Uterus (tissue), 4 donors: ENCODE results near the gene NTN5. TPM values are rescaled to one million over a fixed set of nuclear protein-coding genes. Genes with fewer than 3 reads are reported as not detected.

Source experiments
- DNase-seq, 2 donors: peaks; one replicate each; pipeline ENCODE4 v3.0.0-alpha.2; 2019 to 2020
- H3K27ac ChIP-seq, 2 donors: fragments of 200-600 bp; sonication (generic); 1 replicate in 1 of 2; 2 replicates in 1 of 2; pipeline ENCODE4 v1.5.1; 2016 to 2018
- H3K27me3 ChIP-seq, 2 donors: fragments of 200-600 bp; sonication (generic); one replicate each; pipeline ENCODE4 v1.5.1; 2018 to 2019; ENCODE audit warnings: control low read depth in 1 of 2
- H3K36me3 ChIP-seq, 2 donors: fragments of 200-600 bp; sonication (generic); one replicate each; pipeline ENCODE4 v1.5.1; 2019; ENCODE audit warnings: control low read depth in 1 of 2
- H3K4me1 ChIP-seq, 2 donors: fragments of 200-600 bp; sonication (generic); one replicate each; pipeline ENCODE4 v1.5.1; 2018 to 2019; ENCODE audit warnings: control low read depth in 1 of 2
- H3K4me3 ChIP-seq, 2 donors: fragments of 200-600 bp; sonication (generic); 1 replicate in 1 of 2; 2 replicates in 1 of 2; pipeline ENCODE4 v1.5.1; 2018 to 2019; ENCODE audit warnings: mild to moderate bottlenecking in 1 of 2
- H3K9me3 ChIP-seq, 2 donors: fragments of 200-600 bp; sonication (generic); one replicate each; pipeline ENCODE4 v1.5.1; 2019; ENCODE audit warnings: control low read depth in 1 of 2
- POLR2A ChIP-seq, 2 donors: fragments of 450-650 bp; IDR thresholded peaks; one replicate each; pipeline ENCODE4 v1.6.1; 2016; ENCODE audit warnings: antibody characterized with exemption in 2 of 2, mild to moderate bottlenecking in 1 of 2, moderate library complexity in 1 of 2
- intact Hi-C: fragments of 100-400 bp; cut with DNase I; formaldehyde crosslinking; loops from one replicate; pipeline ENCODE4 v1.15.1; 2023; ENCODE audit warnings: low total_unique reads
- total RNA-seq, 4 donors: library from RNA; depleted of rRNA in 3 of 4; stranded (reverse); fragments of >200 nt in 3 of 4; gene quantifications; one replicate each; pipeline versions ENCODE4 v1.1.0 to v1.2.4, GENCODE V29; 2014 to 2023
- TF ChIP-seq, protein P1 (sequence below), 4 experiments: fragments of 200-600 bp in 2 of 4; fragments of 450-650 bp in 2 of 4; sonication (generic) in 2 of 4; IDR thresholded peaks; one replicate each; pipeline ENCODE4 v1.5.1; 2016 to 2019; ENCODE audit warnings: antibody characterized with exemption in 4 of 4, mild to moderate bottlenecking in 2 of 4, moderate library complexity in 1 of 4
- donor health status: DM: yes; HTN: yes; CAD: no.

NTN5 gene
- total RNA-seq, 4 donors from 2014 or later = 1.1 to 4.1 TPM; not detected in 2

- H3K9me3 ChIP-seq = no peaks in the 10 kb centered on the region
- H3K27ac ChIP-seq = peak overlapping the region; percentile 96 to 99
- peak overlapping the region; percentile 49 to 54 for H3K4me3 ChIP-seq
- no peaks in the 10 kb centered on the region for H3K36me3 ChIP-seq
- TF ChIP-seq POLR2A (IDR thresholded peaks at IDR 0.05) = peak in 1 of 2 donors; percentile 47
- TF ChIP-seq, protein P1, sequence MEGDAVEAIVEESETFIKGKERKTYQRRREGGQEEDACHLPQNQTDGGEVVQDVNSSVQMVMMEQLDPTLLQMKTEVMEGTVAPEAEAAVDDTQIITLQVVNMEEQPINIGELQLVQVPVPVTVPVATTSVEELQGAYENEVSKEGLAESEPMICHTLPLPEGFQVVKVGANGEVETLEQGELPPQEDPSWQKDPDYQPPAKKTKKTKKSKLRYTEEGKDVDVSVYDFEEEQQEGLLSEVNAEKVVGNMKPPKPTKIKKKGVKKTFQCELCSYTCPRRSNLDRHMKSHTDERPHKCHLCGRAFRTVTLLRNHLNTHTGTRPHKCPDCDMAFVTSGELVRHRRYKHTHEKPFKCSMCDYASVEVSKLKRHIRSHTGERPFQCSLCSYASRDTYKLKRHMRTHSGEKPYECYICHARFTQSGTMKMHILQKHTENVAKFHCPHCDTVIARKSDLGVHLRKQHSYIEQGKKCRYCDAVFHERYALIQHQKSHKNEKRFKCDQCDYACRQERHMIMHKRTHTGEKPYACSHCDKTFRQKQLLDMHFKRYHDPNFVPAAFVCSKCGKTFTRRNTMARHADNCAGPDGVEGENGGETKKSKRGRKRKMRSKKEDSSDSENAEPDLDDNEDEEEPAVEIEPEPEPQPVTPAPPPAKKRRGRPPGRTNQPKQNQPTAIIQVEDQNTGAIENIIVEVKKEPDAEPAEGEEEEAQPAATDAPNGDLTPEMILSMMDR (IDR thresholded peaks at IDR 0.05) = no peak
- H3K4me1 ChIP-seq = peaks cover 5 to 18% of the 10 kb centered on the region in 2 donors
- no peaks in the 10 kb centered on the region for H3K27me3 ChIP-seq
- intact Hi-C loops = no loop called here
- peak; percentile 85 to 92 for DNase-seq
These were observed 34.6 kb downstream of the NTN5 start for GRCh38 chr19:48637948-48638830.

DNA sequence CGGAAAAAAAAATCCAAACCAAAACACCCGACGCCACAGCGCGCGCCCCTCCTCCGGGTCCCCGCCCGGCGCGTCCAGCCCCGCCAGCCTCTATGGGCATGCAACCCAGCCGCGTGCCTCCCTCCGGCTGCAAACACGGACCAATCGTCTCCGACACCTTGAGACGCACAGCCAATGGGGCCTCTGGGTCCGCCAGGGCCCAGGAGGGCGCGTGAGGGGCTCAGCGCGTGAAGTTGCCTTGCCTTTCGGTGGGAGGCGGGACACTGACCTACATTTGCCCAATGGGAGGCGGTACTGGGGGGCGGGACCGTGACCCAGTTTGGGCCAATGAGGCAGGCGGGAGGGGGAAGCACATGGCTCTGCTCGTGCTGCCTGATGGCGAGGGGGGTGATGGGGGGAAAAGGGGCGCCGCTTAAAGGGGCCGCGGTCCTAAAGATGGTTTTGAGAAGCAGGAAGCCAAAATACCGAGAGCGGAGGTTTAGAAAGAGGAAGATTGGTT, 35.3 kb downstream of the NTN5 start:
- peaks cover 5 to 18% of the 10 kb centered on the region in 2 donors for H3K4me1 ChIP-seq
- no peaks in the 10 kb centered on the region for H3K9me3 ChIP-seq
- intact Hi-C loops = no loop called here
- DNase-seq = peak; percentile 100
- H3K4me3 ChIP-seq = peak overlapping the region; percentile 49 to 54
- peak; percentile 18 to 63 for TF ChIP-seq POLR2A (IDR thresholded peaks at IDR 0.05)
- TF ChIP-seq, protein P1 (IDR thresholded peaks at IDR 0.05) = peak in 1 of 4 experiments; percentile 11
- peak overlapping the region; percentile 96 to 99 for H3K27ac ChIP-seq
- no peaks in the 10 kb centered on the region for H3K27me3 ChIP-seq
- no peaks in the 10 kb centered on the region for H3K36me3 ChIP-seq

DNA sequence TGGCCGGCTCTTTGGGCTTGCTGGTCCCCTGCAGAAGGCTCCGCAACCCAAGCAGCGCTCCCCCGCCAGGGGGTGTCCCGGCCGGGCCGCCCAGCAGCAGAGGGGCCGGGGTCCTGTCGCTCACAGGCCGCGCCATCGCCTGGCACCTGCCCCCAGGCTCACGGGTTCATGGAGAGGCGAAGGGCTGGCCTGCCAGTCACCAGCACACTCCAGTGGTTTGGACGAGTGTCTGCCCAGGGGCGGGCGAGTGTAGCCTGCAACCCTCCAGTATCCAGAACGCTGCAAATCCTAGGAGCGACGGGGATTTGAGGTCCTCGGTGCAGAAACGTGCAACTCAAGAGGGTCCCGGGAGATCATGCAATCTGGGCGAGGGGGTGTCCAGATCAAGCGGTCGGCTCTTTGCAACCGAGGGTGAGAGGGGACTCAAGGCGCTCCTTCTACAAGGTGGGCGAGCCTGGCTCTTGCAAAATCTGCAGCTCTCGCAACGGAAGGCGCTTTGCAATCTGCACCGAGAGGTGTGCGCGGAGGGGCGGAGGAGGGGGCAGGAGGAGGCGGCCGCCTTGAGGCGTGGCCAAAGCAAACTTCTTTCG, 35.9 kb downstream of the NTN5 start, which contains the start of gene DBP:
TSS of gene DBP (minus strand) at position 521 of the 590 bp plus-strand sequence. CDS start at position 136, 385 bp downstream.
- peak within 1 kb of the TSS; percentile 49 to 54 for H3K4me3 ChIP-seq
- no peaks in the 10 kb centered on the region for H3K36me3 ChIP-seq
- TF ChIP-seq, protein P1 (IDR thresholded peaks at IDR 0.05) = peak in 1 of 4 experiments; percentile 15
- TF ChIP-seq POLR2A (IDR thresholded peaks at IDR 0.05) = peak in 1 of 2 donors; percentile 42
- DNase-seq = no peak
- no peaks in the 10 kb centered on the region for H3K27me3 ChIP-seq
- H3K4me1 ChIP-seq = peaks cover 5 to 18% of the 10 kb centered on the region in 2 donors
- intact Hi-C loops = no loop called here
- H3K27ac ChIP-seq = peak within 1 kb of the TSS; percentile 96 to 99
- no peaks in the 10 kb centered on the region for H3K9me3 ChIP-seq

DNA sequence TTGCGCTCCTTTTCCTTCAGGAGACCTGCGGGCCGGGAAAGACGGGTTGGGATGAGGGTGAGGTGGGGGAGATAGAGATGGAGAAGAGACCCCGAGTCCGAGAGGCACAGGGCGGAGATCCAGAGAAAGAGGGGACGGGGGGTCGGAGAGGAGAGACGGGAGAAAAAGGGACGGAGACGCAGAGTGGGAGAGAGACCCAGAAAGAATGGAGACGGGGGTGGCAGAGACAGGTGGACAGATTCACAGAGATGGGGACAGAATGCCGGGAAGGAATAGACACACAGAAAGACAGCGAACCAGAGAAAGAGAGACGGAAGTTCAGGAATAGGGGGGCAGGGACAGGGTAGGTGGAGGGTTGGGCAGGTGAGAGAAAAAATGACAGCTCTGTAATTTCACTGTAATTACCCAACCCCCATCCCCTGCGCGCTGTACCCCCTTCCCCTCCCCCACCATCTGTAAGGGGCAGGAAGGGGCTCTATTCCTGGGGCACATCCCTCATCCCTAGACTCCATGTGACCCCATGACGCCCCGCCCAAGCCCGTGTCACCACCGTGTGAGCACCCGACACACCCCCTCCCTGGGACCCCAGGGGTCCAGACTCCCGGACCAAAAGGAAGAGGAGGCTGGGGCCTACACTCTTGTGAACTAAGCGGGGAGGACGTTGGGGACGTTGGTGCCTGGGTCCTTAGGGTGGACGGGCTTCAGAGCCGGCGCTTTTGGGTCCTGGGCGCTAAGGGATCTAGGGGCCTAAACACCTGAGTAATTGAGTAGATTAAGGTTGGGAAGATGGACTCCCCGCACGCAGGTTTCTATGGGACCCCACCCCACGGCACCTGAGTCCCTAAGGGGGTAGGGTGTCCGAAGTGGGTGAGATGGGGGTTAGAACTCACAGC, 36.6 kb downstream of the NTN5 start:
- H3K27ac ChIP-seq = peak overlapping the region; percentile 96 to 99
- peak overlapping the region; percentile 49 to 54 for H3K4me3 ChIP-seq
- TF ChIP-seq, protein P1 (IDR thresholded peaks at IDR 0.05) = no peak
- TF ChIP-seq POLR2A (IDR thresholded peaks at IDR 0.05) = no peak
- peaks cover 5 to 18% of the 10 kb centered on the region in 2 donors for H3K4me1 ChIP-seq
- no peaks in the 10 kb centered on the region for H3K36me3 ChIP-seq
- no peaks in the 10 kb centered on the region for H3K9me3 ChIP-seq
- H3K27me3 ChIP-seq = no peaks in the 10 kb centered on the region
- intact Hi-C loops = no loop called here
- peak; percentile 66 for DNase-seq
